Measurements from ENCODE around the gene PEAK1.

Gene PEAK1

GRCh38 chr15:77127626-77128025, 292.3 kb downstream of the PEAK1 start (continued):
- TF ChIP-seq ATF2 (tag by site-specific recombination; IDR thresholded peaks at IDR 0.05; ENCODE audit: low read depth) = no peak
- no peak for TF ChIP-seq ZNF2 (tag by site-specific recombination; IDR thresholded peaks at IDR 0.05)
- TF ChIP-seq ZNF580 (tag by site-specific recombination; IDR thresholded peaks at IDR 0.05) = no peak

GRCh38 chr15:77126529-77127326, 293.2 kb downstream of the PEAK1 start:
- H3K4me1 ChIP-seq (ENCODE audit: control insufficient read depth, insufficient read depth, low read length) = no peaks in the 10 kb centered on the region
- H3K4me3 ChIP-seq (ENCODE audit: low read depth, low read length) = no peak overlapping the region
- H3K36me3 ChIP-seq (ENCODE audit: control insufficient read depth in 2 of 2, insufficient read depth in 1 of 2, low read length in 2 of 2) = no peaks in the 10 kb centered on the region; a peak in 1 of 3 replicates
- ChIA-PET CTCF (interaction anchor here (0.5 to 3.5 kb wide), 9 partner anchors 8 to 507 kb away, joined by 3 to 17 read pairs (median 3); no protein-coding TSS in a partner anchor), POLR2A (no interaction called here)
- no peak for TF ChIP-seq ZNF362 (tag by site-specific recombination; IDR thresholded peaks at IDR 0.05)
- TF ChIP-seq ZNF248 (tag by site-specific recombination; IDR thresholded peaks at IDR 0.05) = no peak
- TF ChIP-seq ZNF544 (tag by site-specific recombination; IDR thresholded peaks at IDR 0.05) = no peak
- no peak for TF ChIP-seq ZNF518A (tag by site-specific recombination; conservative IDR thresholded peaks at IDR 0.05; ENCODE audit: low read depth)
- no peak for TF ChIP-seq REPIN1 (tag by site-specific recombination; IDR thresholded peaks at IDR 0.05; ENCODE audit: low read depth)
- TF ChIP-seq ZBTB8A (tag by site-specific recombination; IDR thresholded peaks at IDR 0.05) = no peak
- no peak for TF ChIP-seq BCL6B (tag by site-specific recombination; IDR thresholded peaks at IDR 0.05)
- no peak for TF ChIP-seq OSR2 (tag by site-specific recombination; IDR thresholded peaks at IDR 0.05)
- no peak for TF ChIP-seq SP7 (tag by site-specific recombination; IDR thresholded peaks at IDR 0.05)
- H3K9me3 ChIP-seq (ENCODE audit: control insufficient read depth, insufficient read depth, low read depth, low read length) = no peaks in the 10 kb centered on the region
- H3K27ac ChIP-seq (ENCODE audit: extremely low read depth, low read depth, low read length) = no peak overlapping the region

- Histone ChIP-seq H3K27ac (ENCODE audit: extremely low read depth, low read depth, low read length) (no peak overlapping the region), H3K4me1 (ENCODE audit: control insufficient read depth, insufficient read depth, low read length) (no peaks in the 10 kb centered on the region), H3K4me3 (ENCODE audit: low read depth, low read length) (no peak overlapping the region), H3K9me3 (ENCODE audit: control insufficient read depth, insufficient read depth, low read depth, low read length) (no peaks in the 10 kb centered on the region), H3K36me3 (ENCODE audit: control insufficient read depth in 2 of 2, insufficient read depth in 1 of 2, low read length in 2 of 2) (no peaks in the 10 kb centered on the region)
- CTCF ChIA-PET = interaction anchor here (3.5 kb wide), 1 partner anchor 419 kb away, joined by 17 read pairs; no protein-coding TSS in a partner anchor
- no peak for TF ChIP-seq ZFP41 (tag by site-specific recombination; IDR thresholded peaks at IDR 0.05; ENCODE audit: borderline replicate concordance)
- no peak for TF ChIP-seq ZBTB6 (tag by site-specific recombination; IDR thresholded peaks at IDR 0.05)
- TF ChIP-seq ZNF580 (tag by site-specific recombination; IDR thresholded peaks at IDR 0.05) = no peak
- POLR2A ChIA-PET = no interaction called here
These were observed 296.1 kb downstream of the PEAK1 start for GRCh38 chr15:77123854-77124253.

All from HEK293 (cell line).